Pancreas (tissue), 10 donors: ENCODE results near the gene FOXL1. TPM values are rescaled to one million over a fixed set of nuclear protein-coding genes. Genes with fewer than 3 reads are reported as not detected.

Experiments
- ATAC-seq, 4 donors: fragments of 200-7000 bp; cut with Tn5 transposase; one replicate each; pipeline versions ENCODE4 v1.8.0 to v1.9.1; 2020; ENCODE audit warnings: mild to moderate bottlenecking in 4 of 4, moderate library complexity in 4 of 4
- DNase-seq, 6 donors: peaks; one replicate each; pipeline ENCODE4 v3.0.0-alpha.2; 2020
- FAIRE-seq: peaks from 2 replicates; lab custom pipeline; 2012; peaks lifted over from hg19 to GRCh38; lab: Jason Lieb, UNC
- H3K27ac ChIP-seq, 4 donors: fragments of 200-600 bp; sonication (generic); 1 replicate in 3 of 4; 2 replicates in 1 of 4; pipeline versions ENCODE4 v1.5.0 to v1.8.0; 2020
- H3K27me3 ChIP-seq, 4 donors: fragments of 200-600 bp; one replicate each; pipeline ENCODE4 v1.8.0; 2021
- H3K36me3 ChIP-seq, 3 donors: fragments of 200-600 bp; sonication (generic) in 1 of 3; one replicate each; pipeline versions ENCODE4 v1.5.0 to v1.8.0; 2020 to 2021
- H3K4me1 ChIP-seq, 3 donors: fragments of 200-600 bp; one replicate each; pipeline ENCODE4 v1.8.0; 2021
- H3K4me3 ChIP-seq, 4 donors: fragments of 200-600 bp; sonication (generic) in 2 of 4; one replicate each; pipeline versions ENCODE4 v1.5.0 to v1.8.0; 2020 to 2021
- H3K9me3 ChIP-seq, 4 donors: fragments of 200-600 bp; one replicate each; pipeline ENCODE4 v1.8.0; 2021
- WGBS, 2 donors: extraction: QIAGEN DNeasy Blood & Tissue Kit; methylation state at CpG; one replicate each; pipeline ENCODE4 v1.1.7; 2013; 5-methylcytosine and 5-hydroxymethylcytosine counted together
- intact Hi-C, 3 donors: fragments of 100-400 bp; cut with DNase I; formaldehyde crosslinking; loops; one replicate each; pipeline versions ENCODE4 v1.11.1 to v1.14.2; 2022
- polyA plus RNA-seq, 2 donors: library from polyadenylated mRNA; stranded (reverse); fragments of 200-250 nt; gene quantifications; one replicate each; pipeline ENCODE4 v1.2.3, GENCODE V29; 2013
- total RNA-seq, 6 donors: library from RNA; stranded (reverse); fragmentation: NEBNext Ultra II Directional in 4 of 6; extraction: Animal tissue kit (Norgen Biotek cat#: 25700) in 4 of 6; gene quantifications; one replicate each; pipeline versions ENCODE4 v1.2.1 to v1.2.4, GENCODE V29; 2021 to 2023
- TF ChIP-seq, protein P1 (sequence below), 4 donors: fragments of 200-600 bp; sonication (generic) in 3 of 4; IDR thresholded peaks; one replicate each; pipeline versions ENCODE4 v1.5.0 to v1.8.0; 2021; ENCODE audit warnings: antibody characterized with exemption in 4 of 4
- donor health status: healthy with polysubstance abuse.
- donor health status: DM: no; HTN: no; CAD: no; lungs with moderate emphysema.
- donor health status: DM: no; HTN: no; CAD: no.
- donor health status: control.
- donor health status: control.
- donor health status: Bipolar disorder and iron deficiency.
- donor health status: DM: yes; HTN: yes; CAD: no.
- donor health status: DM: no; HTN: no; CAD: no.
- donor health status: DM: no; HTN: no; CAD: no.
- donor health status: DM: yes; HTN: yes; CAD: no.

The FOXL1 gene
- total and polyA plus RNA-seq, 8 donors = 0.06 to 0.18 (median 0.08) TPM; not detected in 2

DNA sequence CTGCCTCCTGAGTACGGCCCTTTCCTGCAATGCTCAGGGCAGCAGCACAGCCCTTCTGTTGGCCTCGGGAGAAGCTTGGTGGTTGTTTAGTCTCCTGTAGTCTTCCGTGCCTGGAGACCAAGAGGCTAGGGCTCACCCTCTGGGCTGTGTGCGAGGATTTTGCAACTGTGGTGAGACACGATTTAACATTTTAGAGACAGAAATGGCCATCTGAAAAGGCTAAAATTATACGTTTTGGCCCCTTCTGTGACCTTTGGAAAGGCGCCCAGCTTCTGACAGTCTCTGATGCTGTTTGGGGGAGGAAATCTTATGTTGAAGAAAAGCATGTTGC is 33.1 kb downstream of the FOXL1 start:
- no peaks in the 10 kb centered on the region for H3K9me3 ChIP-seq
- TF ChIP-seq, protein P1, sequence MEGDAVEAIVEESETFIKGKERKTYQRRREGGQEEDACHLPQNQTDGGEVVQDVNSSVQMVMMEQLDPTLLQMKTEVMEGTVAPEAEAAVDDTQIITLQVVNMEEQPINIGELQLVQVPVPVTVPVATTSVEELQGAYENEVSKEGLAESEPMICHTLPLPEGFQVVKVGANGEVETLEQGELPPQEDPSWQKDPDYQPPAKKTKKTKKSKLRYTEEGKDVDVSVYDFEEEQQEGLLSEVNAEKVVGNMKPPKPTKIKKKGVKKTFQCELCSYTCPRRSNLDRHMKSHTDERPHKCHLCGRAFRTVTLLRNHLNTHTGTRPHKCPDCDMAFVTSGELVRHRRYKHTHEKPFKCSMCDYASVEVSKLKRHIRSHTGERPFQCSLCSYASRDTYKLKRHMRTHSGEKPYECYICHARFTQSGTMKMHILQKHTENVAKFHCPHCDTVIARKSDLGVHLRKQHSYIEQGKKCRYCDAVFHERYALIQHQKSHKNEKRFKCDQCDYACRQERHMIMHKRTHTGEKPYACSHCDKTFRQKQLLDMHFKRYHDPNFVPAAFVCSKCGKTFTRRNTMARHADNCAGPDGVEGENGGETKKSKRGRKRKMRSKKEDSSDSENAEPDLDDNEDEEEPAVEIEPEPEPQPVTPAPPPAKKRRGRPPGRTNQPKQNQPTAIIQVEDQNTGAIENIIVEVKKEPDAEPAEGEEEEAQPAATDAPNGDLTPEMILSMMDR (IDR thresholded peaks at IDR 0.05) = no peak
- WGBS, 2 donors = 42 to 57% methylated on average over 7 of the region's 7 CpGs
- no peak overlapping the region for H3K27ac ChIP-seq
- H3K4me1 ChIP-seq = no peaks in the 10 kb centered on the region
- intact Hi-C loops = no loop called here
- DNase-seq = no peak
- FAIRE-seq = no peak
- no peaks in the 10 kb centered on the region for H3K36me3 ChIP-seq
- H3K27me3 ChIP-seq = peaks cover 0 to 10% (median 0%) of the 10 kb centered on the region in 4 donors
- H3K4me3 ChIP-seq = no peak overlapping the region
- ATAC-seq = peak in 1 of 4 donors; percentile 25

DNA sequence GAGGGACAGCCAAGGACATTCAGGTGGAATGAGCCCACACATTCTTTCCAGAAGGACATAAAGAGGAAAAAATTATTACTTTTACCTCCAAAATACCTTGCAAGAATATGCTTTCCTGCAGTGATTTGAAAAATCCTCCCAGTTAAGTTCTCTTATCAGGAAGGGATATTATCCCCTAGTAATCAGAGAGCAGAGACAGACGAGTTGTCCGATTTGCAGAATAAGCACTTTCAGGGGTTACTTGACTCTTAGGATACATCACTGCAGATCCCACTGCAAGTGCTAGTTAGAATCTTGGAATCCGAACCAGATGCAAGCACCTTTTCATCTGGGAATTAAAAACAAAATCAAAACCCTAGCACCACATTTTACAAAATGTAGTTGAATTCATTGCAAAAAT is 33.6 kb downstream of the FOXL1 start:
- DNase-seq = no peak
- no peaks in the 10 kb centered on the region for H3K9me3 ChIP-seq
- peaks cover 0 to 10% (median 0%) of the 10 kb centered on the region in 4 donors for H3K27me3 ChIP-seq
- H3K36me3 ChIP-seq = no peaks in the 10 kb centered on the region
- no peak for FAIRE-seq
- TF ChIP-seq, protein P1 (IDR thresholded peaks at IDR 0.05) = no peak
- WGBS, 2 donors = 42 to 55% methylated on average over 3 of the region's 3 CpGs
- H3K27ac ChIP-seq = no peak overlapping the region
- no peaks in the 10 kb centered on the region for H3K4me1 ChIP-seq
- no peak overlapping the region for H3K4me3 ChIP-seq
- intact Hi-C loops = no loop called here
- no peak for ATAC-seq

DNA sequence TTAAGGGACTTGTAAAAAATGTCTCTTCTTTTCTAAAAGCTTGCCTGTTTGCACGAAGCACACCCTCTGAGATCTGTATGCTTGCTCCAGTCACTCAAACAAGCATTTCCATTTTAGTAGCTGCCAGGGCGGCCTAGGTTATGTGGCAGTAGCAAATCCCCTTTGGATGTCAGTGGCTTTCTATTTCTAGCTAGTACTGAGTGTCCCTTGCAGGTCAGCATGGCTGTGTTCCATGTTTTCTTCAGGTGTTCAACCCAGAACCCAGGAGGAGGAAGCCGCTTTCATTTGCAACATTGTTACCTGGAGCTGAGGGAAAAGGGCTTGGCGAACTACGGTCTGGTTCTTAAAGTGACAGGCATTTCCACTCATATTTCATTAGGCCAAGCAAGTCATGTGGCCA is 36.4 kb downstream of the FOXL1 start:
- H3K27ac ChIP-seq = no peak overlapping the region
- H3K4me1 ChIP-seq = no peaks in the 10 kb centered on the region
- ATAC-seq (no peak), DNase-seq (no peak), FAIRE-seq (no peak)
- TF ChIP-seq, protein P1 (IDR thresholded peaks at IDR 0.05) = no peak
- intact Hi-C loops = no loop called here
- H3K27me3 ChIP-seq = peaks cover 0 to 5% (median 0%) of the 10 kb centered on the region in 4 donors
- H3K36me3 ChIP-seq = no peaks in the 10 kb centered on the region
- WGBS, 2 donors = 50 to 54% methylated on average over 5 of the region's 5 CpGs
- no peaks in the 10 kb centered on the region for H3K9me3 ChIP-seq
- no peak overlapping the region for H3K4me3 ChIP-seq

- H3K4me1 ChIP-seq = no peaks in the 10 kb centered on the region
- TF ChIP-seq, protein P1 (IDR thresholded peaks at IDR 0.05) = no peak
- ATAC-seq (no peak), FAIRE-seq (no peak), DNase-seq (no peak)
- no peaks in the 10 kb centered on the region for H3K27me3 ChIP-seq
- 63 to 75% methylated on average over 5 of the region's 5 CpGs for WGBS, 2 donors
- intact Hi-C loops = no loop called here
- no peak overlapping the region for H3K27ac ChIP-seq
- no peaks in the 10 kb centered on the region for H3K9me3 ChIP-seq
- H3K36me3 ChIP-seq = no peaks in the 10 kb centered on the region
- H3K4me3 ChIP-seq = no peak overlapping the region
Observed at GRCh38 chr16:86616906-86617305, 38.6 kb downstream of the FOXL1 start.

GRCh38 chr16:86618431-86619238 is 40.3 kb downstream of the FOXL1 start:
- TF ChIP-seq, protein P1 (IDR thresholded peaks at IDR 0.05) = no peak
- ATAC-seq = no peak
- 72 to 79% methylated on average over 16 of the region's 16 CpGs for WGBS, 2 donors
- FAIRE-seq = no peak
- Histone ChIP-seq H3K4me3 (no peak overlapping the region), H3K27ac (no peak overlapping the region), H3K27me3 (no peaks in the 10 kb centered on the region), H3K9me3 (no peaks in the 10 kb centered on the region), H3K36me3 (no peaks in the 10 kb centered on the region), H3K4me1 (no peaks in the 10 kb centered on the region)
- no peak for DNase-seq
- intact Hi-C loops = no loop called here
